IMR-90 (cell line): ENCODE results near the gene GIPR.

Experiments
- CEBPB ChIP-seq: IDR thresholded peaks from 2 replicates; pipeline ENCODE4 v1.6.1; 2012; ENCODE audit warnings: low read depth, low read length, improper control_type of control experiment
- CTCF ChIP-seq: conservative IDR thresholded peaks from 2 replicates; pipeline ENCODE4 v1.5.1; 2012; ENCODE audit warnings: mild to moderate bottlenecking, low read depth, low read length, improper control_type of control experiment
- FOS ChIP-seq: fragments of 150-350 bp; IDR thresholded peaks from 2 replicates; pipeline ENCODE4 v1.6.1; 2016; ENCODE audit warnings: low read depth, low read length
- MAZ ChIP-seq: IDR thresholded peaks from 2 replicates; pipeline ENCODE4 v1.6.1; 2012; ENCODE audit warnings: low read depth, mild to moderate bottlenecking, low read length, improper control_type of control experiment, moderate library complexity, borderline replicate concordance
- POLR2A ChIP-seq: IDR thresholded peaks from 2 replicates; pipeline ENCODE4 v1.6.1; 2012; ENCODE audit warnings: mild to moderate bottlenecking, low read depth, low read length
- RCOR1 ChIP-seq: IDR thresholded peaks from 2 replicates; pipeline ENCODE4 v1.6.1; 2012; ENCODE audit warnings: mild to moderate bottlenecking, low read length, improper control_type of control experiment; ENCODE audit not compliant: insufficient replicate concordance
- RFX5 ChIP-seq: IDR thresholded peaks from 2 replicates; pipeline ENCODE4 v1.8.0; 2012; ENCODE audit warnings: low read depth, mild to moderate bottlenecking, low read length, moderate library complexity

GRCh38 chr19:45655073-45655472, 12.9 kb upstream of the GIPR start:
- TF ChIP-seq CTCF (no peak), POLR2A (no peak), FOS (no peak), RCOR1 (no peak), CEBPB (no peak), RFX5 (no peak), MAZ (no peak)
